ENCODE data around the gene TCFL5. TPM values are rescaled to one million over a fixed set of nuclear protein-coding genes. Genes with fewer than 3 reads are reported as not detected.

TCFL5 gene
- total RNA-seq, 6 donors from 2014 or later: 2.1 to 9.6 (median 7.1) TPM

DNA sequence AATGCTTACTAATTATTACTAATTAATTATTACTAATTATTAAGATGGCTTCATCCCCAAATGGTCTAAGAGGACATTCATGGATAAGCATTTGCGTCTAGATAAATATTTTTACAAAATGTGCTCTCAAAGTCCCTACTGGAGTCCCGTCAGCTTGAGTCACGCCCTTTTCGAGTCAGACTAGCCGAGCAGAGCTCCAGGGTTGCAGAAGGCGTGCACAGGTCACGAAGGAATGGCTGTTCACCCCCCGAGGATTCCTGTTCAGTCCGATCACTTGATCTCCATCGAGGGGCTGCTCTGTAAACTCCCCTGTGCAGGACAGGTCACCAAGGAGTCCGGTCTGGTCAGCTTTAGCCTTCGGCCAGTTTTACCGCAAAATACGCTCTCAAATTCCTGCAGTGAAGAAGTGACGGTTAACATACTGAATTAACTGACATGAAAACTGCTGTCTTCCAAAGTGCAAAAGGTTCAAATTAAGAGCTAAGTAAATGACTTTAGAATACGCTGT lies 19.9 kb downstream of the TCFL5 start:
- WGBS, 2 donors: 81 to 82% methylated on average over 16 of the region's 16 CpGs
- Histone ChIP-seq H3K9me3 (no peaks in the 10 kb centered on the region), H3K4me3 (no peak overlapping the region), H3K36me3 (peaks cover 0 to 6% (median 0%) of the 10 kb centered on the region in 4 donors), H3K27ac (no peak overlapping the region), H3K27me3 (no peaks in the 10 kb centered on the region), H3K4me1 (peaks cover 0 to 7% (median 0%) of the 10 kb centered on the region in 4 donors)
- ATAC-seq (ENCODE audit: low FRiP score in 2 of 2) (no peak), DNase-seq (no peak)
- no peak for TF ChIP-seq POLR2A (IDR thresholded peaks at IDR 0.05)
- TF ChIP-seq, protein P1, sequence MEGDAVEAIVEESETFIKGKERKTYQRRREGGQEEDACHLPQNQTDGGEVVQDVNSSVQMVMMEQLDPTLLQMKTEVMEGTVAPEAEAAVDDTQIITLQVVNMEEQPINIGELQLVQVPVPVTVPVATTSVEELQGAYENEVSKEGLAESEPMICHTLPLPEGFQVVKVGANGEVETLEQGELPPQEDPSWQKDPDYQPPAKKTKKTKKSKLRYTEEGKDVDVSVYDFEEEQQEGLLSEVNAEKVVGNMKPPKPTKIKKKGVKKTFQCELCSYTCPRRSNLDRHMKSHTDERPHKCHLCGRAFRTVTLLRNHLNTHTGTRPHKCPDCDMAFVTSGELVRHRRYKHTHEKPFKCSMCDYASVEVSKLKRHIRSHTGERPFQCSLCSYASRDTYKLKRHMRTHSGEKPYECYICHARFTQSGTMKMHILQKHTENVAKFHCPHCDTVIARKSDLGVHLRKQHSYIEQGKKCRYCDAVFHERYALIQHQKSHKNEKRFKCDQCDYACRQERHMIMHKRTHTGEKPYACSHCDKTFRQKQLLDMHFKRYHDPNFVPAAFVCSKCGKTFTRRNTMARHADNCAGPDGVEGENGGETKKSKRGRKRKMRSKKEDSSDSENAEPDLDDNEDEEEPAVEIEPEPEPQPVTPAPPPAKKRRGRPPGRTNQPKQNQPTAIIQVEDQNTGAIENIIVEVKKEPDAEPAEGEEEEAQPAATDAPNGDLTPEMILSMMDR (IDR thresholded peaks at IDR 0.05): no peak
- no peak for TF ChIP-seq EP300 (IDR thresholded peaks at IDR 0.05)
- no peak for TF ChIP-seq POLR2AphosphoS5 (IDR thresholded peaks at IDR 0.05)

DNA sequence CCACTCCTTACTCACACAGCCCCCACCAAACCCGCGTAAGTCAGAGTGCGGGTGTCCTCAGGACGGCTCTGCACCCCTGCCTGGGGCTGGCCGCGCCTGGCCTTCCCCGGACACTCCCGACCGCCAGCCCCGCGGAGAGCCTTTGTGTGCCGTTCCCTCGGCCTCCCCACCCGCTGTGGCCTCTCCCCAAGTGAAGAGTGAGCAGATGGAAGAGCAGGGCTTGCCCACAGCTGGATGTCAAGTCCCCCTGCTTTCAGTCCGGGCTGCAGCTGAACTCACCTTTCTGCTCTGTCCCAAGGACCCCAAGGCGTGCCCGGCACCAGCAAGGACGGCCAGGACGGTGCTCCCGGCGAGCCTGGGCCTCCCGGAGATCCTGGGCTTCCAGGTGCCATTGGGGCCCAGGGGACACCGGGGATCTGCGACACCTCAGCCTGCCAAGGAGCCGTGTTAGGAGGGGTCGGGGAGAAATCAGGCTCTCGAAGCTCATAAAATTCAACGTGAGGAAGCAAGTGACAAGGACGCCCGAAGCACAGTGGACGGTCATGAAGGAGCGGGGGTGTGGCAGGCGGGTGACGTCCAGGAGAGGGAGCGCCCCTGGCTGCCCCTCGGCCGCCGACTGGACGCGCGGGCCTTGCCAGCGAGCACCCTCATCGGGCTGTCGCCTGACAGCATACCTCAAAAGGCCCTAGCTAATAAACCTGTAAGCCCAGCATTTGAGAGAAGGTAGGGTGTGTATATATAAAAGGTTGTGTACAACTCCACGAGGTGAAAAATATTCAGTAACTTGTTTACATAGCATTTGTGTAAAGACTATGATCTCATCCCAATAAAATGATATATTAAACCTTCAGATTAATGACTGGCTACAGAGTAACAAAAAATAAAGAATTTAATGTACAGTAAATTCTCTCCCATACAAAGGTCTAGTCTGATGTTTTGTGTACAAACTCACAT lies 21.1 kb downstream of the TCFL5 start:
- H3K4me3 ChIP-seq: no peak overlapping the region
- H3K9me3 ChIP-seq: no peaks in the 10 kb centered on the region
- H3K27me3 ChIP-seq: no peaks in the 10 kb centered on the region
- H3K27ac ChIP-seq: no peak overlapping the region
- H3K36me3 ChIP-seq: peaks cover 0 to 2% (median 0%) of the 10 kb centered on the region in 4 donors
- WGBS, 2 donors: 79 to 82% methylated on average over 33 to 45 of the region's 45 CpGs
- ATAC-seq (ENCODE audit: low FRiP score in 2 of 2) (no peak), DNase-seq (peak in 1 of 2 donors; percentile 63)
- peaks cover 0 to 7% (median 1%) of the 10 kb centered on the region in 4 donors for H3K4me1 ChIP-seq
- TF ChIP-seq, protein P1 (IDR thresholded peaks at IDR 0.05): no peak
- TF ChIP-seq POLR2AphosphoS5 (IDR thresholded peaks at IDR 0.05) (no peak), EP300 (IDR thresholded peaks at IDR 0.05) (no peak), POLR2A (IDR thresholded peaks at IDR 0.05) (no peak)

DNA sequence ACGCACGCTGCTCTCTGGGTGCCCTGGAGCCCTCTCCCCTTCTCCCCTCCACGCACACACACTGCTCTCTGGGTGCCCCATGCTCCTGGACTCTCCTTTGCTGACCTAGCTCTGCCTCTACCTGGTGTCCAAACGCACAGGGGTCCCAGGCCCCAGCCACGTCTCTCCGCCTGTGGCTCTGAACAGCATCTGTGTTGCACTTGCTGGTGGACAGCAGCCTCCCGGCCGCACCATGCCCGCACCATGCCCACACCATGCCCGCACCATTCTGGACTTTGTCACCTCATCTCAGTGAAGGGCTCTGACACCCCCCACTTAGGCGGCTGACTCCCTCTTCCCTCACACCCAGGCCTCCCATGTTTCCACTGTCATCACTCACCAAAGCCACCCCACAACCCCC lies 21.8 kb downstream of the TCFL5 start:
- Histone ChIP-seq H3K27ac (no peak overlapping the region), H3K4me1 (peaks cover 0 to 7% (median 1%) of the 10 kb centered on the region in 4 donors), H3K27me3 (no peaks in the 10 kb centered on the region), H3K9me3 (no peaks in the 10 kb centered on the region), H3K36me3 (no peaks in the 10 kb centered on the region), H3K4me3 (no peak overlapping the region)
- peak in 1 of 2 donors; percentile 56 for DNase-seq
- ATAC-seq (ENCODE audit: low FRiP score in 2 of 2): no peak
- WGBS, 2 donors: 89 to 90% methylated on average over 11 of the region's 11 CpGs
- TF ChIP-seq POLR2AphosphoS5 (IDR thresholded peaks at IDR 0.05) (no peak), EP300 (IDR thresholded peaks at IDR 0.05) (no peak), POLR2A (IDR thresholded peaks at IDR 0.05) (no peak)
- TF ChIP-seq, protein P1 (IDR thresholded peaks at IDR 0.05): no peak

DNA sequence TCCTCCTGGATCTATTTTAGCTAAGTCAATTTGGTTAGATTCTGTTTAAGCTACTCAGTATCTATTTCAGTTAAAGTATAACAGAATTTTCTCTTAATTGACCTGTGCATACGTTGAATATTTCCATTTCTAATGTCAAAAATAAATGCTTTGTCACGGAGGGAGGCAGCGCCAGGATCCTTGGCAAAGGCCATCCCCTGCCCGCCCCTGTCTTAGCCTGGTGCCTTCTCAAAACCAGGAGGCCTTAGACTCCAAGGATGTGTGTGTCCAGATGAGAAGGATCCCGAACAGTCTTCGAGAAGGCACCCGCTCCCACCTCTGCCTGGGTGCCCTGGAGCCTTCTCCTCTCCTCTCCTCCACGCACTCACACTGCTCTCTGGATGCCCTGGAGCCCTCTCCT lies 22.4 kb downstream of the TCFL5 start:
- Histone ChIP-seq H3K36me3 (no peaks in the 10 kb centered on the region), H3K4me1 (peaks cover 0 to 7% (median 1%) of the 10 kb centered on the region in 4 donors), H3K9me3 (no peaks in the 10 kb centered on the region), H3K27me3 (no peaks in the 10 kb centered on the region), H3K4me3 (no peak overlapping the region), H3K27ac (no peak overlapping the region)
- no peak for TF ChIP-seq EP300 (IDR thresholded peaks at IDR 0.05)
- no peak for TF ChIP-seq POLR2A (IDR thresholded peaks at IDR 0.05)
- TF ChIP-seq POLR2AphosphoS5 (IDR thresholded peaks at IDR 0.05): no peak
- TF ChIP-seq, protein P1 (IDR thresholded peaks at IDR 0.05): no peak
- WGBS, 2 donors: 90 to 94% methylated on average over 8 of the region's 8 CpGs
- ATAC-seq (ENCODE audit: low FRiP score in 2 of 2): no peak
- DNase-seq: no peak
